ENCODE measurements around the gene NDUFAF5.

NDUFAF5 gene

GRCh38 chr20:13821876-13822275, 37.0 kb downstream of the NDUFAF5 start:
- Histone ChIP-seq H3K27ac (no peak overlapping the region), H3K4me3 (no peak overlapping the region)
- no peak for TF ChIP-seq CTCF (IDR thresholded peaks at IDR 0.05)
- DNase-seq (ENCODE audit: low spot score) = no peak

GRCh38 chr20:13822459-13822858, 37.6 kb downstream of the NDUFAF5 start:
- no peak for DNase-seq (ENCODE audit: low spot score)
- H3K4me3 ChIP-seq = no peak overlapping the region
- no peak for TF ChIP-seq CTCF (IDR thresholded peaks at IDR 0.05)
- no peak overlapping the region for H3K27ac ChIP-seq

GRCh38 chr20:13824459-13824858, 39.6 kb downstream of the NDUFAF5 start:
- Histone ChIP-seq H3K27ac (no peak overlapping the region), H3K4me3 (no peak overlapping the region)
- no peak for DNase-seq (ENCODE audit: low spot score)
- no peak for TF ChIP-seq CTCF (IDR thresholded peaks at IDR 0.05)

GRCh38 chr20:13825465-13825864, 40.6 kb downstream of the NDUFAF5 start:
- H3K27ac ChIP-seq = no peak overlapping the region
- no peak for DNase-seq (ENCODE audit: low spot score)
- H3K4me3 ChIP-seq = no peak overlapping the region
- no peak for TF ChIP-seq CTCF (IDR thresholded peaks at IDR 0.05)

GRCh38 chr20:13831476-13831875, 46.6 kb downstream of the NDUFAF5 start:
- Histone ChIP-seq H3K27ac (no peak overlapping the region), H3K4me3 (no peak overlapping the region)
- DNase-seq (ENCODE audit: low spot score) = no peak
- TF ChIP-seq CTCF (IDR thresholded peaks at IDR 0.05) = no peak

GRCh38 chr20:13838664-13839063, 53.8 kb downstream of the NDUFAF5 start:
- no peak for DNase-seq (ENCODE audit: low spot score)
- TF ChIP-seq CTCF (IDR thresholded peaks at IDR 0.05) = no peak
- Histone ChIP-seq H3K4me3 (no peak overlapping the region), H3K27ac (no peak overlapping the region)

- H3K4me3 ChIP-seq = no peak overlapping the region
- TF ChIP-seq CTCF (IDR thresholded peaks at IDR 0.05) = no peak
- no peak overlapping the region for H3K27ac ChIP-seq
- DNase-seq (ENCODE audit: low spot score) = no peak
These were observed 54.7 kb downstream of the NDUFAF5 start for GRCh38 chr20:13839421-13840092.

Data from coronary artery (tissue), 2 donors.